SIG-M5 treated with dmso at 0.1 percent for 504 hours (cell line): Measurements from ENCODE around the gene CD300H.
A peak's percentile ranks its signal among the peaks of the same experiment; 100 is the strongest.
"Not testable (repeated sequence)": the region's sequence is repeated elsewhere in the genome, so short reads cannot be mapped to it uniquely, and the experiment has no call there.

Source experiments
- DNase-seq: peaks from one replicate; lab custom pipeline; 2025; ENCODE audit not compliant: unreplicated experiment; lab: John Stamatoyannopoulos, UW

The CD300H gene

DNA sequence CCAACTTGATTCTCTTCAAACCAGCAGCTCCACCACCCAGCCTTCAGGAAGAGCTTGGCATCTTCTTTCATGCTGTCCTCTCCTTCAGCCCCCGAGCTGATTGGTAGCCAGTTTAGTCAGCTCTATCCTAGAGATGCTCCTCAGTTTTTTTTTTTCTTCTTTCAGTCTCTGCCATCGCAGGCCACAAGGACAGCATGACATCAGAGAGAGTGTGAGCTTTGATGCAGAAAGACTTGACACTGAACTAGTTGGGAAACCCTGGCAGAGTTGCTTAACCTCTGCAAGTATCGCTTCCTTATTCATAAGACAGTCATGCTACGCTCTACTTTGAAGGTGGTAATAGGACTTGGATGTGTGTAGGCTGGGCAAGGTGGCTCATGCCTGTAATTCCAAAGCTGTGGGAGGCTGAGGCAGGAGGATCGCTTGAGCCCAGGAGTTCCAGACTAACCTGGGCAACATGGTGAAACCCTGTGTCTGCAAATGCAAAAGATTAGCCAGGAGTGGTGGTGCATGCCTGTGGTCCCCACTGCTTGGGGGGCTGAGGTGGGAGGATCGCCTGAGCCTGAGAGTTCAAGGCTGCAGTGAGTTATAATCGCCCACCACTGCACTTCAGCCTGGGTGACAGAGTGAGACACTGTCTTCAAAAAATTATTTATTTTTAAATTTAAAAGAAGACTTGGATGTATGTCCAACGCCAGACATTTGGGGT lies 38.7 kb downstream of the CD300H start:
- DNase-seq = peak; percentile 99

DNA sequence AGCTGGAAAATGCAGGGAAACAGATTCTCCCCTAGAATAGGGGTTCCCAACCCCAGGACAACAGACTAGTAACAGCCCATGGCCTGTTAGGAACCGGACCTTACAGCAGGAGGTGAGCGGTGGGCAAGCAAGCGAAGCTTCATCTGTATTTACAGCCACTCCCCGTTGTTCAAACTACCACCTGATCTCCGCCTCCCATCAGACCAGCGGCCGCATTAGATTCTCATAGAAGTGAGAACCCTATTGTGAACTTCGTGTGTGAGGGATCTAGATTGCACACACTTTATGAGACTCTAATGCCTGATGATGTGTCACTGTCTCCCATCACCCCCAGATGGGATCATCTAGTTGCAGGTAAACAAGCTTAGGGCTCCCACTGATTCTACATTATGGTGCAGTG lies 39.6 kb downstream of the CD300H start:
- DNase-seq = no peak

DNA sequence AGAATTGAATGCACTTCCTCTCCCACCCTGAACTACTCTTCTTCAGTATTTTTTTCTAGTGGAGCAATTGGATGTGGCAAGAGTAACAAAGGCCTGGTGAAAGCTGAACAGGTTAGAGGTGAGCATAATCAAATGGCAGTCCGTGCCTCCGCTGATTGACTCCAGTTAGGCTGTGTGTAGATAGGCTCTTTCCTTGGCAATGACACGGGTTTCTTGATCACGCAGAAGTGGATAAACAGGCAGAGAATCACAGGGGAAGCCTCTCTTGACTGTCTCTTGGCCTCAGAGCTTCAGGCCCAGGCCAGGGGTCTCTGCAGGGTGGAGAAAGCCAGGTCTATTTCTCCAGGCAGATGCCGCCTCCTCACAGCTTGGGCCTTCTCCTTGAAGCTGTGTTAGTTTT lies 40.2 kb downstream of the CD300H start:
- DNase-seq = no peak

DNA sequence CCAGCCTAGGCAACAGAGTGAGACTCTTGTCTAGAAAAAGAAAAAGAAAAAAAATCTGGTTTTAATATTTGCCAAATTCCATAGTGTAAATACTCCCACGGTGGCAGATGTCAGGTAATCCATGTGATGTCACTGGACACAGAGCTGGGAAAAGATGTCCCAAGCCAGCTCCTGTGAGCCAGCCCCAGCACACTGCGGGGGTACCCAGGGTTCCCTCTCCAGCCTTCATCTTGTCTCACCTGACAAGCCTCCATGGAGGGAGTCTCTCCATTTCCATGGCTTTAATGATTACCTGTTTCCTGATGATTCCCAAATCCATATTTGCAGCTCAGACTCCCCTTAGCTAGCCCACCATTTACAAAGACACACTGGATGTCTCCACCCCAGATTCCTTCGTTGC lies 40.6 kb downstream of the CD300H start:
- DNase-seq = no peak

DNA sequence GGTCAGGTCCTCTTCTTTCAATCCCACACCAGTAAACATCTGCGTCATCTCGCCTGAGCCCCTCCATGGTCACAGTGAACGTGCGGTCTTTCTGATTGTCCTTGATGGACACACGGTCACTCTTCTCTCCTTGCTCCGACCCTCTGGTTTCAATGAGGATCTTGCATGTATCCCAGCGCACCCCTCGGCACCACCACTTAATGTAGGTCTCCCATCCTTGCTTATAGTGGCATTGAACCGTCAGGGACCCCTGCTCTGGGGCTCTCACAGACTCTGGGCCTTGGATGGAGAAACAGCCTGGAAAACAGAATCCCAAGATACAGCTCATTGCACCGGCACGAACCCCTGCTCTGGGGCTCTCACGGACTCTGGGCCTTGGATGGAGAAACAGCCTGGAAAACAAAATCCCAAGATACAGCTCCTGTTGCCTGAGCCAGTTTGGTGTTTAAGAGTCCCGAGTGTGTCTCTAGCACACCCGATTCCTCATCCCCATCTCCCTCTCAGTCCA lies 41.5 kb downstream of the CD300H start:
- no peak for DNase-seq

DNA sequence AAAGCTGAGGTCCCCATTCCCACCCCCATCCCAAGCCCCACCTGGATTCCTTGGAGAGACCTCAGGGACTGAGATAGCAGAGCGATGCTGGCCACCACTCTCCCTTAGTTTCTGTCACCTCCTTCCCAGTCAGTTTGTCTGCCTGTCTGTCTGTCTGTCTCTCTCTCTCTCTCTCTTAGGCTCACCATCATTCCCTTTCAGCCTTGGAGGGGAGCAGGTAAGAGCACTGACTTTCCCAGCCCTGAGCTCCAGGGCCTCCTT lies 41.9 kb downstream of the CD300H start:
- no peak for DNase-seq

DNA sequence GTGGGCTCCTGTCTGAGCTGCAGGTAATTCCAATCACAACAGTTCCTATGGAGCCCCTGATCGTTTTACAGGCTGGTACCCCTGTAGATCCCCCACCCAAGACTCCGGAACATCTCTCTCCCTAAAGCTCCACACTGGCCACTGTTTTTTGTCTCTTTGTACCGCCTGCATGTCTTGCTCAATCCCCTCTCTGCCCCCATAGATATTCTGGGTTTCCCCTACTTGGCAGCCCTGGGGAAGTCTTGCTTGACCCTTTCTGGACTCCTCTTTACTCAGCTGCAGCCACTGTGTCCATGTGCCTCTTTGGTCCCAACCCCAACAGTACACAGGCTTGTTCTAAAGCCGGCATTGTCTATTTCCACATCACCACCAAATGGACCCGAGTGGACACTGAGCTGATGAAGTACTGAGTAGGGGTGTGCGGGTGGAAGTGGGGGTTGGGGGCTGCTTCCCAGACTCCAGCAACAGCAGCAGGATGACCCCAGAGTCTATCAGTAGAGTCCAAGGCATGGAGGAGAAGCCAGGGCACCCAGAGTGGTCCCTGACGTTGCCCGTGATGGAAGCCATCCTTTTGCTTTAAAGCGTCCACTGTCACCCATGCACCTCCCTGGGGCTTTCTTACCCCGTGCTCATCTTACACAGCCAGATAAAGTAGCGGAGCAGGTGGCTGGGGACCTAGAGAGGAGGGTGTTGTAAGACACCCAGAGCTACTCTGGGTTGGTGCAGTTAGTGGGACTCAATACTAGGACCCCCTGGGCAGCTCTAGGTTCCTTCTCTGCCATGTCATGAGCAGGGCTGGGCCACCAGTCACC lies 42.5 kb downstream of the CD300H start:
- DNase-seq = no peak

DNA sequence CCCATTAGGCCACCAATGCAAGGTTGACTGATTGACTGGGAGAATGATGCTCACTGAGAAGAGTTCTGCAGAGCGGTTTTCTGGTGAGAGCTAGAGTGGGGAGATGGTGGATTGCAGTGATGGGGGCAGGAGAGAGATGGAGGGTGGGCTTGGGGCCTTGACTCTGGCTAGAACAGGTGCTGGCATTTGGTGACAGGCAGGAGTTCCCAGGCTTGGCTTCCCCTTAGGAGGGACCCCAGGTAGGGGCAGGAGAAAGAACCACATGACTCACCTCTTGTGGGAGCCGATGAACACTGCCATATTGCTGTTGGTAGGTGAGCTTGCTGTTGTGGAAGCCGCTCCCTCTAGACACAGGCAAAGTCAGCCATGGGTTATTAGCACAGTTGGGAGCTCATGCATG lies 44.0 kb downstream of the CD300H start:
- DNase-seq = no peak

DNA sequence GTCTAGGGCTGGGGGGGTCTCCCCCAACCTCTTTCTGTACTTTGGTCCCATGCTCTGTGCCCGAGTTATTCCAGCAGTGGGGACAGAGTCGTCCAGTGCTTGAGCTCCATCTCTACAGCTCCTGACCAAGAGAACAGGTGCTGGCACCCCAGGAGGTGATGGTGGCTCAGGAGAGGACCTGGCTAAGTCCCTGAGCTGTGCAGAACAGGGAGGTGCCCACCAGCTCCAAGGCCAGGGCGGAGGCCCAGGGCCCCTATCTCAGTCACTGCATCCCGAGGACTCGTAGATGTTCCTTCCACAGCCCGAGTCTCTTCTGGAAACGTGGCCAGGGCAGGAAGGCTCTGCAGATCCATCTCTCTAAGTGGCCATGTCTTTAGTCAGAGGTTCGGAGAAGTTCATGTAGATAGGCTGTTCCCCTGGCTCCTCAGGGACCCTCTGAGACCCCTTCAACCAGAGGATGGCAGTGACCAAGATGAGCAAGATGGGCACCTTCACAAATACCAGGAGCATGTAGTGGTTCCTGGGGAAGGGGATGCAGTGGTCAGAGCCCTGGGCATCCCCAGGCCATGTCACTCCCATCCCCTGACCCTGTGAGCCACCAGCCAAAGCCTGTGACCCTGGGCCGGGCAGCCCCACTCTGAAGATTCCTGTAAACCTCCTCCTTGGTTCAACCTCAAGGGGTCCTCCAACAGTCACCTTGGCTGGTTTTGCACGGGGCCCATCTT lies 44.8 kb downstream of the CD300H start:
- no peak for DNase-seq

DNA sequence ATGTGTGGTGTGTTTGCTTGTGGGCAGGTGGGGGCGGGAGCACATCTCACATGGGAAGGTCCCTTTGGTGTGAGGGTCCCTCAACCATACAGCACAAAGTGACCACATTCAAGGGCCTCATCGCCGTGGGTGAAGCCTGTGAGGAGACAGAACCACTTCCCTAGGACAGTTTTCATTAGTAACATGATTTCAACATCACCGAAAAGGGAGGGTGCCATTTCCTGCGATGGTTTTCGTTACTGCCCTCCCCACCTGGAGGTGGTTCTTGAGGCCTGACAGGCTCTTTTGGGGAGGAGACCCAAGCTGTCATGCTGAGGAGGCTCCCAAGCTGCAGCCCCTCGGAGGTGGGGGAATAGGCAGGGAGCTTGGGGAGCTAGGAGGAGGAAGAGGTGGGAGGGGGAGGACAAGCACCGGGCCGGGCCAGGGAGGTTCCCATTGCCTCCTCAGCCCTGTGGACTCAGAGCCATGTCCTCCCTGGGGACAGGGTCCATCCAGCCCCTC lies 45.6 kb downstream of the CD300H start:
- peak; percentile 93 for DNase-seq

DNA sequence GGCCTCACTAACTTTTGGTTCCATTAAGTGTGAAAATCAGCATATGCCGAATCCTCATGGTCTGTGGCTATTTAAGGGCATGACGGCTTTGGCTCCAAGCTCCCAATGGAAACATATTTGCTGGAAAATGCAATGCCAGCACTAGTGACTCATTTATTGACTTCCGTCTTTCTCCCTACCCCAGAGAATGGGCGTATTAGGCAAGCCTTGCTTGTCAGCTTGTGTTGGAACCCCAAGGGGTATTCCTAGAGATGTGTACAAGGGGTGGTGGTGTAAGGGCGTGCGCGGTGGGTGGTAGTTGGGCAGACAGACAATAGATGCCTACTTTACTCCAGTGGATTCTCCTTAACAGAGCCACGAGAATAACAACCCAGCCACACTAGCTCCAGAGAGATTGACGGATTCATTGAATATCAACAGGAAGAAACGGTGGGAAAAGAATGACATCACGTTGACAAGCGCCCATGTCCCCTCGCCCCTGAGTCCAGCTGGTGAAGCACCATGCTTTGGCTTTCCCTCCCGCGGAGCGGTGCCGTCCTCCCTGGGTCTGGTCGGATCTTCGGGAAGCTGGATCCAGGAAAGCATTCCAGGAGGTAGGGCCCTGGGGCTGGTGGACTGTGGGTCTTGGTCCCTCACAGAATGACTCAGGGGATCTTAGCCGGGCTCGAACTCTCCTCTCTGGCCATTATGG lies 46.4 kb downstream of the CD300H start:
- DNase-seq = peak; percentile 98

DNA sequence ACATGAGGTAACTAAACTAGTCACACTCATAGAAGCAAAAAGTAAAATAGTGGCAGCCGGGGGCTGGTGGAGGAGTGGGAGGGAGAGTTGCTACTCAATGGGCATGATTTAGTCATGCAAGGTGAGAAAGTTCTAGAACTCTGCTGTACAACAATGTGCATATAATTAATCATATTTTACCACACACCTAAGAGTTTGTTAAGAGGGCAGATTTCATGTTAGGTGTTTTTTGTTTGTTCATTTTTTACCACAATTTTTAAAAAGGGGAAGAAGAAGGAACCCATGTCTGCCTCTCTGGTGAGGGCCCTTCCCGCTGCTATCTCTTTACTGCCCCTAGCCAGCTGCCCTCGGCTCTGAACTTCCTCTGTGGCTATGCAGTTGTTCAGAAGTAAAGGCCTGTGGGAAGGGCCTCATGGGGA lies 47.3 kb downstream of the CD300H start:
- peak; percentile 93 for DNase-seq

DNA sequence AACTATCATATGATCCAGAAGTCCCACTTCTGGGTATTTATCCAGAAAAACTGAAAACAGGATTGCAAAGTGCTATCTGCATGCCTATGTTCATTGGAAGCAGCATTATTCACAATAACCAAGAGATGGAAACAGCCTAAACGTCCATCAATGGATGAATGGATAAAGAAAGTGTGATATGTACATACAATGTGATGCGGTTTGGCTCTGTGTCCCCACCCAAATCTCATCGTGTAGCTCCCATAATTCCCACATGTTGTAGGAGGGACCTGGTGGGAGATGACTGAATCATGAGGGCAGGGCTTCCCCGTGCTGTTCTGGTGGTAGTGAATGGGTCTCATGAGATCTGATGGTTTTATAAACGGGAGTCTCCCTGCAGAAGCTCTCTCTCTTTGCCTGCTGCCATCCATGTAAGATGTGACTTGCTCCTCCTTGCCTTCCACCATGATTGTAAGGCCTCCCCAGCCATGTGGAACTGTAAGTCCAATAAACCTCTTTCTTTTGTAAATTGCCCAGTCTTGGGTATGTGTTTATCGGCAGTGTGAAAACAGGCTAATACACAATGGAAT lies 48.8 kb downstream of the CD300H start:
- not testable (repeated sequence) for DNase-seq

DNA sequence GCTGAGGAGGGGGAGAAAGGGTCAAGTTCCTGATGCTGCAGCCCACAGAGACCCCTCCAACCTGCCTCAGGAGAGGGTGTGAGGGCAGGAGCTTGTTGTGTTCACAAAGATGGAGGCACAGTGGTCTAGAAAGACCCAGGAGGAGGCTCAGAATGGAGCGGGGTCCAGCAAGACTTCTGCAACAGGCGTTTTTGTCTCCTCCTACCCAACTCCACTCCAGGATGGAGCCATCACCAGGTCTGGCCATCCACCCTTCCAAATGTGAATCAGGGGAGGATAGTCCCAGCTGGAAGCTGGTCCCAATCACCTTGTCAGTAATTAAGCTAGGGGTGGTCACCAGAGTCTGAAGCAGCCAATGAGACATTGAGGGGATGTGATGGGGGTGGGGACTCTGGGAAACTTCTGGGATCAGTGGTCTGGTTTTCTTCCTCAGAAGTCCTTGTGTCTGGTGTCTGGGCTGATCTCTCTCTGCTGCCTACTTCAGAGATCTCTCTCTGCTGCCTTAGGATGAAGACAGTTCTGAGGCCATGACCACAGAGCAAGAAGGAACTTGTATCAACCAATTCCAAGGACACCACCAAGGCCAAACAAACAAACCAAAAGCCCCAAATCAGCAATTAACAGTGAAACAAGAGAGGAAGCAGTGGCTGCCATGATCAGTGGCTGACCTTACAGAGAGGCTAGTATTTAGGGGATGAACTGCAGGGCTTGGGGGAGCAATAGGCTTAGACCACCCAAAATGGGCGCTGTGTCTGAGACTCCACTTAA lies 50.6 kb downstream of the CD300H start:
- no peak for DNase-seq

DNA sequence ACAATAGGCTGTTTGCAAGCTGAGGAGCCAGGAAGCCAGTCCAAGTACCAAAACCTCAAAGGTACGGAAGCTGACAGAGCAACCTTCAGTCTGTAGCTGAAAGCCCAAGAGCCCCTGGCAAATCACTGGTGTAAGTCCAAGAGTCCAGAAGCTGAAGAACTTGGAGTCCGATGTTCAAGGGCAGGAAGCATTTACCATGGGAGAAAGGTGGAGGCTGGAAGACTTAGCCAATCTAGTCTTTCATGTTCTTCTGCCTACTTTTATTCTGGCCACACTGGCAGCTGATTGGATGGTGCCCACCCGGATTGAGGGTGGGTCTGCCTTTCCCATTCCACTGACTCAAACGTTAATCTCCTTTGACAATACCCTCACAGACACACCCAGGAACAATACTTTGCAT lies 51.4 kb downstream of the CD300H start:
- no peak for DNase-seq

DNA sequence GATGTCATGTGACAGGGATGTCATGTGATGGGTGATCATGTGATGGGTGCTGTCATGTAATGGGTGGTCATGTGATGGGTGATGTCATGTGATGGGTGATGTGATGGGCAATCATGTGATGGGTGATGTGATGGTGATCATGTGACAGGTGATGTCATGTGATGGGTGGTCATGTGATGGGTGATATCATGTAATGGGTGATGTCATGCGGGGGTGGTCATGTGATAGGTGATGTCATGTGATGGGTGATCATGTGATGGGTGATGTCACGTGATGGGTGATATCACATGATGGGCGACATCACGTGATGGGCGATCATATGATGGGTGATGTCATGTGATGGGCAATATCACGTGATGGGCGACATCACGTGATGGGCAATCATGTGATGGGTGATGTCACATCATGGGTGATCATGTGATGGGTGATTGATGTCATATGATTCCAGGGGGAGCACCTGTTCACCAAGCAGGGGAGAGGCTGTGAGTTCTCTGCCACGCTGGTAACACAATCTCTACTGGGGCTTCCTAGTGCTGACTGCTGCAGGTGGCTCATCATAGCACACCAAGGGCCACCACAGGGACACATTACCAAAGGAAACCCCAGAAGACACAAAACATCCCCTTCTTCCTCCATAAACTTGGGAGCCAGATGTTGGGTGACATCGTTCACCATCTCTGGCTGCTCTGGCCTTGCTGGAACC lies 52.5 kb downstream of the CD300H start:
- no peak for DNase-seq

DNA sequence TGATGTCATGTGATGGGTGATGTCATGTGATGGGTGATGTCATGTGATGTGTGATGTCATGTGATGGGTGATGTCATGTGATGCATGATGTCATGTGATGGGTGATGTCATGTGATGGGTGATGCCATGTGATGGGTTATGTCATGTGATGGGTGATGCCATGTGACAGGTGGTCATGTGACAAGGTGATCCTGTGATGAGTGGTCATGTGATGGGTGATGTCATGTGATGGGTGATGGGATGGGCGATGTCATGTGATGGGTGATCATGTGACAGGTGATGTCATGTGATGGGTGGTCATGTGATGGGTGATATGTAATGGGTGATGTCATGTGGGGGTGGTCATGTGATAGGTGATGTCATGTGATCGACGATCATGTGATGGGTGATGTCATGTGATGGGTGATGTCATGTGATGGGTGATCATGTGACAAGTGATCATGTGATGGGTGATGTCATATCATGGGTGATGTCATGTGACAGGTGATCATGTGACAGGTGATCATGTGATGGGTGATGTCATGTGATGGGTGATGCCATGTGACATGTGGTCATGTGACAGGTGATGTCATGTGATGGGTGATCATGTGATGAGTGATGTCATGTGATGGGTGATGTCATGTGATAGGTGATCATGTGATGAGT lies 53.2 kb downstream of the CD300H start:
- peak; percentile 45 for DNase-seq

DNA sequence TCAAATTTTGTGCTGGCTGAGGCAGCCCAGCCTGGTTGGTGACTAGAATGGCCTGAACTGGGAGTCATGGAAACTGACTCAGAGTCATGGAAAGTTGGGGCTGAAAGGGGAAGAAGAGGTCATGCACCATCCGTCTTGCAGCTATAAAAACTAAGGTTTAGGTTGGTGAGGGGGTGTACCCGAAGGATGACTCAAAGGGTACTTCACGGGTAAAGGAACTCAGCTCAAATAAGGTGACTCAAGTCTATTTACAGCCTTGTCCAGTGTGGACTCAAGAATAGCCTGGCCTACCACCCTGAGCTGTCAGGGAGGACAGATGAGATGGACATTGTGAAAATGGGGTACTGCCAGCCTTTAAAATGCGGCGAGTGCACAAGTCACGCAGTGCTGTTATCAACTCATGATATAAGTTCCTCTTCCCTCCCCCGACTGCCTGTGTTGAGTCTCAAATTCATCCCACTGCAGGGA lies 54.7 kb downstream of the CD300H start:
- peak; percentile 88 for DNase-seq

DNA sequence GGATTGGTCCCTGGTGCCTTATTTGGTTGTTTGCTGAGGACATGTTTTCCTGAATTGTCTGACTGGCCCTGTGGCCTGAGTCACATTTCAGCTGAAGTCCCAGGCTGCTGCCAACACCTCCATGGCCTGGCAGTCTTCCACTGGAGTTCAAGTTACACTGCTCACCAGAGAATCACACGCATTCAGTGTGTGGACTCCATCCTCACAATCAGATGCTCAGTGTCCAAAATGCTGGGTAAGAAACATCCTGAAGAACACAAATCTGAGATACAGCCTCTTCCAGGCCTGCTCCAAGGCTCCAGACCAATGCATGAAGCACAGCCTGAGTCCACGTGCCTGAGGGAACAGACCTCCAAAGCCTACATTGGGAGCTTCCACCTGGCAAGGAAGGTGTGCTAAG lies 55.3 kb downstream of the CD300H start:
- DNase-seq = no peak
